GM12878 (cell line): ENCODE results near the gene DIP2C. TPM values are rescaled to one million over a fixed set of nuclear protein-coding genes. Genes with fewer than 3 reads are reported as not detected.

Experiments
- ATAC-seq: fragments of 200-7000 bp; cut with Tn5 transposase; 3 replicates; pipeline ENCODE4 v1.9.1; 2020; ENCODE audit warnings: mild to moderate bottlenecking, moderate library complexity
- BruUV-seq: library from RNA; stranded (reverse); fragments of 400-500 nt; replicated peaks from 2 replicates; lab custom pipeline; 2021; lab: Mats Ljungman, UMichigan
- CTCF ChIA-PET: fragments of 300-600 bp; sonication (Branson Sonifier 250); formaldehyde crosslinking; extraction: SDS; loops from one replicate; lab custom pipeline; 2021; ENCODE audit warnings: inconsistent platforms; lab: Yijun Ruan, JAX
- POLR2A ChIA-PET: fragments of 350-600 bp; formaldehyde crosslinking; extraction: SDS; loops from one replicate; lab custom pipeline; 2021; ENCODE audit warnings: inconsistent platforms; lab: Charles Lee
- RAD21 ChIA-PET: fragments of 300-600 bp; sonication (Branson Sonifier 250); formaldehyde crosslinking; loops from one replicate; lab custom pipeline; 2023; ENCODE audit warnings: antibody characterized with exemption; ENCODE audit not compliant: unreplicated experiment; lab: Charles Lee
- SMC1A ChIA-PET: fragments of 300-600 bp; sonication (Branson Sonifier 250); formaldehyde crosslinking; loops from one replicate; lab custom pipeline; 2023; ENCODE audit not compliant: unreplicated experiment, uncharacterized antibody; lab: Charles Lee
- DNase-seq: peaks from one replicate; pipeline ENCODE4 v3.0.0-alpha.2; 2011; ENCODE audit warnings: low read depth, low spot score
- FAIRE-seq: peaks from 3 replicates; lab custom pipeline; 2011; peaks lifted over from hg19 to GRCh38; lab: Jason Lieb, UNC
- H2AFZ ChIP-seq: 2 replicates; pipeline ENCODE4 v1.6.0; 2011; ENCODE audit warnings: low read depth, low read length, control low read depth; ENCODE audit not compliant: control insufficient read depth
- H3K27ac ChIP-seq: 2 replicates; pipeline ENCODE4 v1.5.1; 2011; ENCODE audit warnings: control low read depth; ENCODE audit not compliant: control insufficient read depth, insufficient read depth
- H3K27me3 ChIP-seq, 2 experiments: replicated peaks in 1 of 2; 2 replicates each; pipeline versions ENCODE4 v1.6.0 to v1.6.1; 2011; ENCODE audit warnings: low read length in 1 of 2; ENCODE audit not compliant: control insufficient read depth in 2 of 2, insufficient read depth in 2 of 2
- H3K36me3 ChIP-seq, 2 experiments: 2 replicates each; pipeline ENCODE4 v1.5.1; 2011; ENCODE audit warnings: low read length in 1 of 2; ENCODE audit not compliant: control insufficient read depth in 2 of 2, insufficient read depth in 2 of 2
- H3K4me1 ChIP-seq: 2 replicates; pipeline ENCODE4 v1.6.1; 2011; ENCODE audit warnings: mild to moderate bottlenecking, low read length, moderate library complexity, mixed read lengths; ENCODE audit not compliant: control insufficient read depth, insufficient read depth
- H3K4me2 ChIP-seq: 2 replicates; pipeline ENCODE4 v1.6.0; 2011; ENCODE audit warnings: control low read depth; ENCODE audit not compliant: control insufficient read depth, insufficient read depth
- H3K4me3 ChIP-seq: fragments of 200-600 bp; sonication (generic); 2 replicates; pipeline ENCODE4 v1.5.1; 2016
- H3K79me2 ChIP-seq: 2 replicates; pipeline ENCODE4 v1.6.0; 2011; ENCODE audit warnings: low read length; ENCODE audit not compliant: control insufficient read depth, insufficient read depth
- H3K9ac ChIP-seq: 2 replicates; pipeline ENCODE4 v1.8.0; 2011; ENCODE audit warnings: low read length, control low read depth, mixed read lengths; ENCODE audit not compliant: control insufficient read depth, insufficient read depth
- H3K9me3 ChIP-seq: replicated peaks from 3 replicates; pipeline ENCODE4 v1.5.1; 2011; ENCODE audit warnings: mild to moderate bottlenecking, low read length; ENCODE audit not compliant: control insufficient read depth, insufficient read depth
- H4K20me1 ChIP-seq: 2 replicates; pipeline ENCODE4 v1.6.0; 2011; ENCODE audit not compliant: control insufficient read depth, insufficient read depth
- EP300 ChIP-seq, 2 experiments: fragments of 150-350 bp in 1 of 2; IDR thresholded peaks; 2 replicates each; pipeline ENCODE4 v1.6.1; 2011 to 2012; ENCODE audit warnings: low read depth in 2 of 2, low read length in 2 of 2, borderline replicate concordance in 1 of 2, improper control_type of control experiment in 1 of 2, inconsistent platforms in 1 of 2; ENCODE audit not compliant: control insufficient read depth in 1 of 2
- ESRRA ChIP-seq: IDR thresholded peaks from 2 replicates; pipeline ENCODE4 v1.6.1; 2012; ENCODE audit warnings: mild to moderate bottlenecking, low read length, improper control_type of control experiment
- ETV6 ChIP-seq, 2 experiments: fragments of 450-650 bp in 1 of 2; IDR thresholded peaks in 1 of 2; conservative IDR thresholded peaks in 1 of 2; 2 replicates each; pipeline ENCODE4 v1.6.1; 2014; ENCODE audit warnings: antibody characterized with exemption in 1 of 2, borderline replicate concordance in 1 of 2, low read depth in 1 of 2, mild to moderate bottlenecking in 1 of 2, moderate library complexity in 1 of 2
- JUNB ChIP-seq: IDR thresholded peaks from 2 replicates; pipeline ENCODE4 v1.6.1; 2016; ENCODE audit warnings: antibody characterized with exemption, mild to moderate bottlenecking
- KDM1A ChIP-seq: fragments of 200-600 bp; sonication (generic); IDR thresholded peaks from 2 replicates; pipeline ENCODE4 v1.6.1; 2016; ENCODE audit warnings: borderline replicate concordance
- KLF5 ChIP-seq: fragments of 450-650 bp; IDR thresholded peaks from 2 replicates; pipeline ENCODE4 v1.6.1; 2014; ENCODE audit warnings: mild to moderate bottlenecking; ENCODE audit not compliant: partially characterized antibody
- MEF2A ChIP-seq: IDR thresholded peaks from 2 replicates; pipeline ENCODE4 v1.6.1; 2011; ENCODE audit warnings: low read depth, mild to moderate bottlenecking, low read length, moderate library complexity; ENCODE audit not compliant: insufficient read depth
- MXI1 ChIP-seq: fragments of 150-350 bp; IDR thresholded peaks from 2 replicates; pipeline ENCODE4 v1.6.1; 2011; ENCODE audit warnings: low read depth, mild to moderate bottlenecking, inconsistent platforms, low read length, improper control_type of control experiment
- NFYB ChIP-seq: IDR thresholded peaks from 2 replicates; pipeline ENCODE4 v1.6.1; 2011; ENCODE audit warnings: low read depth, mild to moderate bottlenecking, low read length, improper control_type of control experiment, moderate library complexity; ENCODE audit not compliant: insufficient read depth
- RCOR1 ChIP-seq: conservative IDR thresholded peaks from 2 replicates; pipeline ENCODE4 v1.6.1; 2012; ENCODE audit warnings: low read depth, low read length, improper control_type of control experiment
- RELB ChIP-seq: fragments of 450-650 bp; IDR thresholded peaks from 2 replicates; pipeline ENCODE4 v1.6.1; 2017; ENCODE audit warnings: low read depth, mild to moderate bottlenecking, moderate library complexity
- SIN3A ChIP-seq: IDR thresholded peaks from 2 replicates; pipeline ENCODE4 v1.6.1; 2012; ENCODE audit warnings: low read depth, low read length, improper control_type of control experiment
- SMAD5 ChIP-seq: IDR thresholded peaks from 2 replicates; pipeline ENCODE4 v1.6.1; 2016; ENCODE audit warnings: antibody characterized with exemption, low read depth
- ZNF24 ChIP-seq: fragments of 450-650 bp; IDR thresholded peaks from 2 replicates; pipeline ENCODE4 v1.6.1; 2017; ENCODE audit warnings: antibody characterized with exemption, mild to moderate bottlenecking
- ZNF622 ChIP-seq: fragments of 450-650 bp; IDR thresholded peaks from 2 replicates; pipeline ENCODE4 v1.6.1; 2017; ENCODE audit warnings: mild to moderate bottlenecking, inconsistent platforms
- WGBS: methylation state at CpG from one replicate; pipeline ENCODE4 v1.1.6; 2016; ENCODE audit warnings: low lambda C conversion rate; ENCODE audit not compliant: insufficient replicate concordance, insufficient coverage; ENCODE audit errors: missing lambda C conversion rate; 5-methylcytosine and 5-hydroxymethylcytosine counted together
- in situ Hi-C: fragments of 300-500 bp; cut with MboI; formaldehyde crosslinking; loops from 9 replicates; pipeline ENCODE4 v1.14.3; 2018; ENCODE audit warnings: mixed read lengths
- intact Hi-C: fragments of 100-400 bp; cut with micrococcal nuclease; formaldehyde crosslinking; loops from one replicate; pipeline ENCODE4 v1.14.2; 2022; ENCODE audit not compliant: unreplicated experiment
- polyA plus RNA-seq, 11 experiments: library from polyadenylated mRNA; depleted of rRNA in 4 of 11; unstranded in 6 of 11; stranded (reverse) in 5 of 11; fragments of >200 nt; fragmentation: Nextera tagmentation in 4 of 11; fragmentation: Illumina TruSeq in 1 of 11; extraction: Ambion mirVana in 4 of 11; extraction: Trizol in 1 of 11; gene quantifications; 1 replicate in 1 of 11; 2 replicates in 10 of 11; pipeline versions ENCODE4 v1.2.1 to v1.2.3, GENCODE V29; 2011 to 2016; ENCODE audit warnings: inconsistent platforms in 2 of 11, missing spikeins in 2 of 11, low read depth in 1 of 11
- total RNA-seq, 4 experiments: library from RNA; depleted of rRNA in 3 of 4; stranded (reverse); fragments of >200 nt in 3 of 4; fragmentation: Illumina TruSeq in 1 of 4; extraction: Trizol in 1 of 4; gene quantifications; 2 replicates each; pipeline versions ENCODE4 v1.2.1 to v1.2.3, GENCODE V29; 2013 to 2021
- TF ChIP-seq, protein P1 (sequence below): IDR thresholded peaks from 2 replicates; pipeline ENCODE4 v1.6.1; 2011; ENCODE audit warnings: borderline replicate concordance, low read depth, mild to moderate bottlenecking, moderate library complexity, mixed read lengths, low read length; ENCODE audit not compliant: insufficient read depth; ENCODE audit errors: extremely low read length
- TF ChIP-seq, protein P2 (sequence below): fragments of 450-650 bp; IDR thresholded peaks from 2 replicates; pipeline ENCODE4 v1.6.1; 2016; ENCODE audit warnings: mild to moderate bottlenecking
- TF ChIP-seq, protein P3 (sequence below): IDR thresholded peaks from 2 replicates; pipeline ENCODE4 v1.6.1; 2012; ENCODE audit warnings: low read depth, low read length, improper control_type of control experiment

DIP2C gene
- total and polyA plus RNA-seq, 10 of the 15 experiments (the other 5 are each of a cell fraction or from before 2014, with no cell fraction given), result 0.01 to 0.10 (median 0.06) TPM

DNA sequence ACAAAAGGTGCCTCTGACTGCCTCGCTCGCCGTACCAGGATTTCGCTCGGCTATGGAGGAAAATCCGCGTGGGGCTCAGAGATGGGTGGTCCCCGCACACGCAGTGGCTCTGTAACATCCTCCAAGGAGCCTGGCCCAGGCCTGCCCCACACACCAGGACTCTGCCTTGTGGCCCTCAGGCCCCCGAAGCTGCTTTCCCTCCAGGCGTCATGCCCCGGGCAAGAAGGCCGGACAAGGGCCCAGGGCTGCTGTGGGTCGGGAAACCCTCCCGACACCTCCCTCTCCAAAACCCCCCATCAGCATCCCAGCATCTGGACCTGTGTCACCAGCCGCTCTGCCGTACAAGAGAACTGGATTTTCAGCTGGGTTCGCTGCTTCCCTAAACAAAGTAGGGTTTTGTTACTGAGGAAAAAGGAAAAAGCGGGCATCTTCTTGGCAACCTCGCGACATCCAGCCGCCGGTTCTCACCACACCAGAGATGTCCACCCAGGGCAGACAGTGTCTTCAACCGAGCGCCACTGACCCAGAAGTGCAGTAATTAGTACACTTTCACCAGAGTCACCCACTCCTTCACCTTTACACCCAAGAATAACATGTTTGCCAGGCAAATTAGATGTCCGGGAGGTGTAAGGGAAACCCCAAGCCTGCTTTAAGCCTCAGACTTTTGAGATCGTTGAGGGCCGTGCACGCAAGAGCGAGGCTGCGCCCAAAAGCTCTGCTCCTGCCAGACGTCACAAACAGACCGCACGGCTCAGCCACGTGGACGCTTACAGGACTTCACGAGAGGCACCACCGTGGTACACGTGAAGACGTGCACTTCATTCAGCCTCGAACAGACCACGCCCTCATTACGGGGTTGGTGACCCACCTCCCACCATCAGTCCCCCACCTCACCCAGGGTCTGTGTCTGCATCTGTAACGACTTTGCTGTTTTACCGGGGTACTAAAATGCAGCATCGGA is 62.2 kb downstream of the DIP2C start:
- intact Hi-C loops, result no loop called here
- TF ChIP-seq, protein P1, sequence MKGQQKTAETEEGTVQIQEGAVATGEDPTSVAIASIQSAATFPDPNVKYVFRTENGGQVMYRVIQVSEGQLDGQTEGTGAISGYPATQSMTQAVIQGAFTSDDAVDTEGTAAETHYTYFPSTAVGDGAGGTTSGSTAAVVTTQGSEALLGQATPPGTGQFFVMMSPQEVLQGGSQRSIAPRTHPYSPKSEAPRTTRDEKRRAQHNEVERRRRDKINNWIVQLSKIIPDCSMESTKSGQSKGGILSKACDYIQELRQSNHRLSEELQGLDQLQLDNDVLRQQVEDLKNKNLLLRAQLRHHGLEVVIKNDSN, result no peak
- no peak for TF ChIP-seq NFYB
- no peak for TF ChIP-seq RELB
- TF ChIP-seq RCOR1, result no peak
- no peak for TF ChIP-seq ESRRA
- no peak for TF ChIP-seq KDM1A
- no peak for TF ChIP-seq KLF5
- TF ChIP-seq SIN3A, result no peak
- TF ChIP-seq, protein P2, sequence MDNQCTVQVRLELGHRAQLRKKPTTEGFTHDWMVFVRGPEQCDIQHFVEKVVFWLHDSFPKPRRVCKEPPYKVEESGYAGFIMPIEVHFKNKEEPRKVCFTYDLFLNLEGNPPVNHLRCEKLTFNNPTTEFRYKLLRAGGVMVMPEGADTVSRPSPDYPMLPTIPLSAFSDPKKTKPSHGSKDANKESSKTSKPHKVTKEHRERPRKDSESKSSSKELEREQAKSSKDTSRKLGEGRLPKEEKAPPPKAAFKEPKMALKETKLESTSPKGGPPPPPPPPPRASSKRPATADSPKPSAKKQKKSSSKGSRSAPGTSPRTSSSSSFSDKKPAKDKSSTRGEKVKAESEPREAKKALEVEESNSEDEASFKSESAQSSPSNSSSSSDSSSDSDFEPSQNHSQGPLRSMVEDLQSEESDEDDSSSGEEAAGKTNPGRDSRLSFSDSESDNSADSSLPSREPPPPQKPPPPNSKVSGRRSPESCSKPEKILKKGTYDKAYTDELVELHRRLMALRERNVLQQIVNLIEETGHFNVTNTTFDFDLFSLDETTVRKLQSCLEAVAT, result no peak
- TF ChIP-seq ZNF24, result no peak
- TF ChIP-seq MXI1, result no peak
- no peak for TF ChIP-seq ETV6 (conservative IDR thresholded peaks at IDR 0.05 in 1 of 2, IDR thresholded peaks at IDR 0.05 in 1 of 2; ENCODE audit: borderline replicate concordance in 1 of 2, low read depth in 1 of 2)
- no peak for TF ChIP-seq ZNF622
- TF ChIP-seq, protein P3, sequence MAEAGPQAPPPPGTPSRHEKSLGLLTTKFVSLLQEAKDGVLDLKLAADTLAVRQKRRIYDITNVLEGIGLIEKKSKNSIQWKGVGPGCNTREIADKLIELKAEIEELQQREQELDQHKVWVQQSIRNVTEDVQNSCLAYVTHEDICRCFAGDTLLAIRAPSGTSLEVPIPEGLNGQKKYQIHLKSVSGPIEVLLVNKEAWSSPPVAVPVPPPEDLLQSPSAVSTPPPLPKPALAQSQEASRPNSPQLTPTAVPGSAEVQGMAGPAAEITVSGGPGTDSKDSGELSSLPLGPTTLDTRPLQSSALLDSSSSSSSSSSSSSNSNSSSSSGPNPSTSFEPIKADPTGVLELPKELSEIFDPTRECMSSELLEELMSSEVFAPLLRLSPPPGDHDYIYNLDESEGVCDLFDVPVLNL, result no peak
- TF ChIP-seq MEF2A, result no peak
- no peak for TF ChIP-seq JUNB
- no peak for TF ChIP-seq SMAD5
- TF ChIP-seq EP300 (IDR thresholded peaks at IDR 0.05; ENCODE audit: borderline replicate concordance in 1 of 2, control insufficient read depth in 1 of 2, low read depth in 2 of 2, low read length in 2 of 2), result no peak

More for the DNA sequence above, 62.2 kb downstream of the DIP2C start:
- H3K79me2 ChIP-seq, result no peaks in the 10 kb centered on the region
- ATAC-seq (no peak), FAIRE-seq (no peak), DNase-seq (no peak)
- no peaks in the 10 kb centered on the region; the same call in 2 of the 3 replicates for H3K9me3 ChIP-seq
- no peak overlapping the region for H3K9ac ChIP-seq
- SMC1A ChIA-PET, result no interaction called here
- RAD21 ChIA-PET, result no interaction called here
- no peaks in the 10 kb centered on the region for H3K36me3 ChIP-seq
- CTCF ChIA-PET, result no interaction called here
- peaks cover 0 to 2% of the 10 kb centered on the region in 2 experiments; a peak in 1 of 4 replicates for H3K27me3 ChIP-seq
- in situ Hi-C loops, result no loop called here
- H2AFZ ChIP-seq, result no peak overlapping the region
- POLR2A ChIA-PET, result no interaction called here
- no peaks in the 10 kb centered on the region for H3K4me1 ChIP-seq
- no peaks in the 10 kb centered on the region for H4K20me1 ChIP-seq
- no peak overlapping the region for H3K4me2 ChIP-seq
- 49% methylated on average over 46 of the region's 46 CpGs for WGBS
- no peak overlapping the region for H3K27ac ChIP-seq
- H3K4me3 ChIP-seq, result no peak overlapping the region
- no TSS peak for BruUV-seq
